HG02970 (cell line): ENCODE results near the gene GPANK1.
A peak's percentile ranks its signal among the peaks of the same experiment; 100 is the strongest.

ENCODE experiments used
- ATAC-seq: cut with Tn5 transposase; IDR thresholded peaks from one replicate; pipeline ENCODE4 v1.9.1; 2021; ENCODE audit warnings: mild to moderate bottlenecking, moderate library complexity, moderate number of reproducible peaks; ENCODE audit not compliant: unreplicated experiment, low FRiP score

GPANK1 gene

GRCh38 chr6:31621991-31622390 lies 42.8 kb downstream of the GPANK1 start:
- ATAC-seq, result no peak

DNA sequence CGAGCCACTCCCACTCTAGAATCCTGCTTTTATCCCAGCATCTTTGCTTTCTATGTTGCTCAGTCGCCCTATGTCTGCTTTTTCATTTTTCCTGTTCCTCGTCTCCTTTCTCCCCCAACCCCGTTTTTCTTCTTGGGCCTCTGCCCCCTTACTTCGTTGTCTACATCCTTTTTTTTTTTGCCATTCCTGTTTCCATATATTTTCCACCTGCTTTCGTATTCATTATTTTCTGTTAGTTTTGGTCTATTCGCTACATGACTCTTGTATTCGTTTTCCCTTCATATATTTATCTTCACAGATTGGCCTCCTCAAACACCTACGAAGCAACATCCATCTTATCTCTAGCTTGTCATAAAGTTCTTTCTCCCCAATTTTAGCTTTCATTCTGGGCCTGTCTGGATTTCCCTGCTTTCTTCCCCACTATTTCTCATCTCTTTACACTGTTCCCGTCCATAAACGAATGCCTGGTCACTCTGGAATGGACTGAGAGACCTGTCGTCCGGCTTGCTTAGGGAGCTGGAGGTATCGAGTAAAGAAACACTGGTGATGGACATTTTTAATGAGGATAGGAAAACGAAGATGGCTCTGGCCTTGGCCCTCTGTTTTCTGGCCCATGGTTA lies 43.4 kb downstream of the GPANK1 start:
- no peak for ATAC-seq

DNA sequence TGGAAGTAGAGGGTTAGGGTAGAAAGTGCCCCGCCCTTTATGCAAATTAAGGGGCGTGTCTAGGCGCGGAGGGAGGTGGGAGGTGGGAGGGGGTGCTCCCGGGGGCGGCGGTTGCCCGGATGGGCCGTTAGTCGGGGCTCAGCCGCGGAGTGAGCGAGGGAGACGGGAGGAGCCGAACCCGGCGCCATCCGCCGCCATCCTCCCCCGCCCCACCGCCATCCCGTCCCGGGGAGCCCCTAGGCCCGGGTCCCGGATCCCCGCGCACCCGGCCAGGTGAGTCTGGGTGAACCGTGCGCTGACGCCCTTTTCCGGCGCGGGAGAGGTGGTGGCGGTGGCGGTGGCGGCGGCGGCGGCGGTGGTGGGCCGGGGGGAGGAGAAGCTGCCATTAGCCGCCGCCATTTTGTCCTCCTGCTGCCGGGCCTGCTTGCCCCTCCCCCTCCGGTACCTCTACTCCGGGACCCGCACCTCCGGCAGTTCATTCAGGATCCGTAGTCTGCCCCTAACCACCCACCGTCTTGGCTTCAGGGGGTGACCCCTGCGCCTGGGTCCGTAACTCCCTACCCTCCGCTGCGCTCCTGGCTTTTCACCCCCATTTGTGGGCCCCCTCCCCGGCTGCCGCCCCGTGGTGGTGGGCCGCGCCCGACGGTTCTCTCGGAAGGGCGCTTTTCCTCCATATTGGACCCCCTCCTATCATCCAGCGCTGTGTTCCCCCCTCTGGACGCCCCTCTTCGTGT lies 44.0 kb downstream of the GPANK1 start, which contains the start of gene PRRC2A:
PRRC2A (plus strand) TSS at position 130 of the 734 bp plus-strand sequence. CDS start 2,075 bp downstream, outside the sequence.
- ATAC-seq, result peak; percentile 67

DNA sequence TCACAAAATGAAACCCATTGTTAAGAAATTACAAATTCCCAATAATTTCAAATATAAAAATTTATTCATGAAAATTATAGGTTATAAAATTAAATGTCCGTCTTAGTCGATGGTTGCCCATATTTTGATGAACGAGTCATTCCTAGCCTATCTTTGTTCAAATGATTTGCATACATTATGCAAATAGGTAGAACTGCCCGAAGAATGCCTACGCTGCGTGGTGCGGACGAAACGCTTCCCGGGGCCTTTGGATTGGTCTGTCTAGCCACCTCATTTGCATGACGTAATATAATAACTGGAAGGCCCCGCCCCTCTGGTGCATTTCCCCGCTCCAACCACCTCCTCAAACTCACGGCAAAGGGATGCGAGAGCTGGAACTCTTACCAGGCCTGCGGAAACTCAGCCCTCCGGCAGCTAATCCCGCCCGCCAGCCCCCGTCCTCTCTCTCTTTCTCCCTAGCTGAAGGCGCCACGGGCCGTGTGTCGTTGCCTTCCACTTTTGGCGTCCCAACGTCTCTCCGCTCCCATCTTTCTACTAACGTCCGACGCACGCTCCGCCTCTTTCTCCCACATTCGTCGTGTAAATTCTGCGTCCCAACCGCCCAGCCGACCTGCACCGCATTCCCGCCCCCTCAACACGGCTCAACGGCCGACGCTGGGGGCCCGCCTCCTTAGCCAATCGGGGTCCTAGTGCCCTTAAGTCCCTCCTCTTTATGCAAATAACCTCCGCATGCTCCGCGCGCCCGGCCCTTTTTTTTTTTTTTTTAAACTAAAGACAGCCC lies 44.8 kb downstream of the GPANK1 start:
- ATAC-seq, result peak; percentile 85

GRCh38 chr6:31617010-31617409 lies 47.8 kb downstream of the GPANK1 start:
- ATAC-seq, result no peak

- ATAC-seq, result no peak
These were observed 49.0 kb downstream of the GPANK1 start for GRCh38 chr6:31615748-31616147.

GRCh38 chr6:31614684-31615578 lies 49.9 kb downstream of the GPANK1 start, which contains the start of gene AIF1:
Gene AIF1 (plus strand): TSS chr6:31615234. CDS start chr6:31615330, 96 bp downstream.
- no peak for ATAC-seq

DNA sequence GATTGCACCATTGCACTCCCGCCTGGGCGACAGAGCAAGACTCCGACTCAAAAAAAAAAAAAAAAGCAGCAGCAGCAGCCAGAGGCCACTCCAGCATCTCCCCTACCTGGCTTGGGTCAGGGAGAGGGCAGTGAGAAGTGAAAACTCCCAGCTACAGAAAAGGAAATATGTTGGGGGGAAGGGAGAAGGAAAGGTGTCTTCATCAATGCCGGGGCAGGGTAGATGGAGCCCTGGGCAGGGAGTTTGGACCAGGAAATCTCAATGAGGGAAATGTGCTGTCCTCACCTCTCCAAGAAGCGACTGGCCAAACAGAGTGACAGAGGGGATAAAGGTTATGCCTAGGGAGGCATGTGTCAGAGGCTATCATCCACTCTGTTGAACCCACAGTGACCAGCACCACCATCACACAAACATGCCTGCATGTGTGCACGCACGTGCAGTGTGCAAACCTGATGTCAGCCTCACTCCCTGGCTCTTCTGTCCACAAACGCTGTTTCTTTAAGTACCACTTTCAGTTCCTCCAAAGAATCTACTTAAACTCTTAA lies 50.6 kb downstream of the GPANK1 start:
- ATAC-seq, result no peak
